Sigmoid colon (tissue), 7 donors: Measurements from ENCODE around the gene ALCAM. TPM values are rescaled to one million over a fixed set of nuclear protein-coding genes. Genes with fewer than 3 reads are reported as not detected.

Experiments used
- DNase-seq: peaks from one replicate; pipeline ENCODE4 v3.0.0-alpha.2; 2019
- H3K27ac ChIP-seq, 4 donors: fragments of 200-600 bp; sonication (generic); one replicate each; pipeline ENCODE4 v1.5.1; 2016 to 2019; ENCODE audit warnings: mild to moderate bottlenecking in 1 of 4
- H3K27me3 ChIP-seq, 3 donors: fragments of 200-600 bp; sonication (generic); one replicate each; pipeline ENCODE4 v1.5.1; 2019; ENCODE audit warnings: mild to moderate bottlenecking in 1 of 3
- H3K36me3 ChIP-seq, 4 donors: fragments of 200-600 bp; sonication (generic); one replicate each; pipeline ENCODE4 v1.5.1; 2016 to 2019
- H3K4me1 ChIP-seq, 4 donors: fragments of 200-600 bp; sonication (generic); one replicate each; pipeline ENCODE4 v1.5.1; 2017 to 2019
- H3K4me3 ChIP-seq, 4 donors: fragments of 200-600 bp; sonication (generic); one replicate each; pipeline ENCODE4 v1.5.1; 2017 to 2019; ENCODE audit warnings: mild to moderate bottlenecking in 2 of 4, moderate library complexity in 1 of 4
- H3K9me3 ChIP-seq, 4 donors: fragments of 200-600 bp in 3 of 4; sonication (generic) in 3 of 4; one replicate each; pipeline versions ENCODE4 v1.5.1 to v1.6.1; 2013 to 2019
- CTCF ChIP-seq, 4 experiments: fragments of 450-650 bp in 3 of 4; fragments of 200-600 bp in 1 of 4; IDR thresholded peaks; one replicate each; pipeline ENCODE4 v1.5.1; 2016 to 2019; ENCODE audit warnings: antibody characterized with exemption in 4 of 4, mild to moderate bottlenecking in 3 of 4, moderate library complexity in 2 of 4
- EP300 ChIP-seq, 4 donors: sonication (generic); formaldehyde crosslinking; IDR thresholded peaks; one replicate each; pipeline ENCODE4 v1.6.1; 2017; ENCODE audit warnings: antibody characterized with exemption in 4 of 4
- POLR2A ChIP-seq, 2 donors: fragments of 450-650 bp; IDR thresholded peaks; one replicate each; pipeline ENCODE4 v1.6.1; 2016; ENCODE audit warnings: antibody characterized with exemption in 2 of 2, mild to moderate bottlenecking in 2 of 2, moderate library complexity in 2 of 2
- POLR2AphosphoS5 ChIP-seq, 4 donors: sonication (generic); formaldehyde crosslinking; IDR thresholded peaks; one replicate each; pipeline ENCODE4 v1.6.1; 2017; ENCODE audit warnings: antibody characterized with exemption in 4 of 4
- WGBS, 2 donors: extraction: QIAGEN DNeasy Blood & Tissue Kit; methylation state at CpG; one replicate each; pipeline ENCODE4 v1.1.7; 2013; 5-methylcytosine and 5-hydroxymethylcytosine counted together
- intact Hi-C: fragments of 100-400 bp; cut with DNase I; formaldehyde crosslinking; loops from one replicate; pipeline ENCODE4 v1.15.1; 2023
- polyA plus RNA-seq, 3 donors: library from polyadenylated mRNA; stranded (reverse); fragments of 200-250 nt; gene quantifications; one replicate each; pipeline ENCODE4 v1.2.3, GENCODE V29; 2013
- total RNA-seq, 4 donors: library from RNA; depleted of rRNA; stranded (reverse); fragments of >200 nt; gene quantifications; one replicate each; pipeline ENCODE4 v1.1.0, GENCODE V29; 2016
- donor health status: healthy with polysubstance abuse.
- donor health status: Bipolar disorder and iron deficiency.
- donor health status: healthy.

ALCAM gene
- total and polyA plus RNA-seq, 7 donors, result 1.8 to 45.1 (median 16.0) TPM

DNA sequence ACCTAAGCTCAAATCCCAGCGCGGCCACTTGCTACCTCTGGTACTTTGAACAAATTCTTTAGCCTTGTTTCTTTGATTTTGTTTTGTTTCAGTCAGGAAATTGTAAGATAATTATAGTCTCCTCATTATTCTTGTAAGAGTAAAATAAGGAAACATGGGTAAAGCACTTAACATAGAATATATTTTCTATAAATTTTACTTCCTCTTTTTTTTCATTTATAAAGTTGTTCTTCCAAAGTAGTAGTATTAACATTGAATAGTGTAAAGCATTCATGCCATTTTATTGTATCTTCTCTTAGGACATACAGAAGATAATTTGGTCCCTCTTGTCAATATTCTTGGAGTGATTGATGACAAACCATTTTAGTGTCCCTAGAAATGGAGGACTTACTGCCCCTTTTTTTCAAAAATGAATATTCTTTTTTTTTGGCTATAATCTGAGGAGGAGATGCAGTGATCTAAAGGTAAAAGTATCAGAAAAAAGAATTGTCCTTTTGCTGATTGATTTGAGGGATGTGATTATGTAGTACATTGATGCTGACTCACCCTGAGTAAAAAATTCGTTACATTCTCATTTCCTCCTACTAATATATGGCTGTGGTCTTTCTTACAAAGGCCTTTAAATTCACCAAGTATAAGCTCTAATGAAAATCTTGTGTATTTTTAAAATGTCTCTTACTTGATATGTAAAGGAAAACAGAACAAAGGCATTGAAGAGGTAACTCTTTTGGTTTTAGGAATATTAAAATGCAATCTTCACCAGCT is 51.0 kb downstream of the ALCAM start:
- no peak for DNase-seq
- whole genome bisulfite sequencing, 2 donors, result 75 to 81% methylated on average over 3 of the region's 3 CpGs
- no peaks in the 10 kb centered on the region for H3K36me3 ChIP-seq
- H3K27ac ChIP-seq, result no peak overlapping the region
- H3K9me3 ChIP-seq, result no peaks in the 10 kb centered on the region
- intact Hi-C loops, result no loop called here
- no peaks in the 10 kb centered on the region for H3K4me1 ChIP-seq
- H3K4me3 ChIP-seq, result no peak overlapping the region
- no peaks in the 10 kb centered on the region for H3K27me3 ChIP-seq
- TF ChIP-seq POLR2AphosphoS5 (IDR thresholded peaks at IDR 0.05) (no peak), CTCF (IDR thresholded peaks at IDR 0.05) (no peak), POLR2A (IDR thresholded peaks at IDR 0.05) (no peak), EP300 (IDR thresholded peaks at IDR 0.05) (no peak)

- no peak overlapping the region for H3K27ac ChIP-seq
- DNase-seq, result no peak
- no peaks in the 10 kb centered on the region for H3K4me1 ChIP-seq
- H3K36me3 ChIP-seq, result no peaks in the 10 kb centered on the region
- H3K27me3 ChIP-seq, result no peaks in the 10 kb centered on the region
- H3K9me3 ChIP-seq, result no peaks in the 10 kb centered on the region
- intact Hi-C loops, result no loop called here
- 75 to 92% methylated on average over 2 of the region's 2 CpGs for WGBS, 2 donors
- TF ChIP-seq POLR2A (IDR thresholded peaks at IDR 0.05) (no peak), EP300 (IDR thresholded peaks at IDR 0.05) (no peak), CTCF (IDR thresholded peaks at IDR 0.05) (no peak), POLR2AphosphoS5 (IDR thresholded peaks at IDR 0.05) (no peak)
- no peak overlapping the region for H3K4me3 ChIP-seq
These were observed 55.9 kb downstream of the ALCAM start for GRCh38 chr3:105422645-105423044.

DNA sequence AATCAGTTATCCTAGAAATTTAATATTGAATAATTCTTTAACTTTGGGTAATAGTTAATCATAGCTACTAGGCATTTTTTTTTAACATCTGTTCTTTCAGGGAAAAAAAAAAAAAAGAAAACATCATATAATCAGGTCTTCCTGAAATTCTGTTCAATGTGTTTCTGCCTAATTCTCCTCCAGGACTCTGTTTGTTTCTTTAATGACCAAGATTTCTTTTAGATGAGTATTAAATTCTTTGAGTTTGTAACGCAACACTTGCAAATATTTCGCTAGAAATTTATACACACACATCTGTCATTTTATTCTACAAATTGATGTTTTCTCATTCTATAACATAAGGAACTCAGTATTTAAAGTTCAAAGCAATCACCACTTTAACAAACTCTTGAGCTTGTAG is 56.7 kb downstream of the ALCAM start:
- WGBS, 2 donors, result 89 to 97% methylated on average over 2 of the region's 2 CpGs

GRCh38 chr3:105424412-105425152 is 57.9 kb downstream of the ALCAM start:
- no peak for DNase-seq
- no peak for TF ChIP-seq POLR2AphosphoS5 (IDR thresholded peaks at IDR 0.05)
- TF ChIP-seq POLR2A (IDR thresholded peaks at IDR 0.05), result no peak
- no peak for TF ChIP-seq EP300 (IDR thresholded peaks at IDR 0.05)
- TF ChIP-seq CTCF (IDR thresholded peaks at IDR 0.05), result no peak
- Histone ChIP-seq H3K27me3 (no peaks in the 10 kb centered on the region), H3K36me3 (no peaks in the 10 kb centered on the region), H3K9me3 (no peaks in the 10 kb centered on the region), H3K4me3 (no peak overlapping the region), H3K4me1 (no peaks in the 10 kb centered on the region), H3K27ac (no peak overlapping the region)
- intact Hi-C loops, result no loop called here
- WGBS, 2 donors, result 49 to 100% methylated on average over 2 of the region's 2 CpGs

More for the DNA sequence above, 56.7 kb downstream of the ALCAM start:
- Histone ChIP-seq H3K4me1 (no peaks in the 10 kb centered on the region), H3K9me3 (no peaks in the 10 kb centered on the region), H3K27me3 (no peaks in the 10 kb centered on the region), H3K27ac (no peak overlapping the region), H3K4me3 (no peak overlapping the region), H3K36me3 (no peaks in the 10 kb centered on the region)
- intact Hi-C loops, result no loop called here
- no peak for DNase-seq
- no peak for TF ChIP-seq EP300 (IDR thresholded peaks at IDR 0.05)
- TF ChIP-seq CTCF (IDR thresholded peaks at IDR 0.05), result no peak
- no peak for TF ChIP-seq POLR2A (IDR thresholded peaks at IDR 0.05)
- no peak for TF ChIP-seq POLR2AphosphoS5 (IDR thresholded peaks at IDR 0.05)
